ENCODE measurements around the gene ARL11.
A peak's percentile ranks its signal among the peaks of the same experiment; 100 is the strongest.

ARL11 gene

GRCh38 chr13:49641801-49642291 is 13.5 kb downstream of the ARL11 start:
- DNase-seq, result peak in 1 of 10 donors; percentile 27
- intact Hi-C loops (cut with DNase I), result no loop called here

GRCh38 chr13:49643035-49643646 is 14.8 kb downstream of the ARL11 start:
- intact Hi-C loops (cut with DNase I), result no loop called here

GRCh38 chr13:49645451-49645850 is 17.1 kb downstream of the ARL11 start:
- intact Hi-C loops (cut with DNase I), result no loop called here
- no peak for DNase-seq

More at GRCh38 chr13:49643035-49643646, 14.8 kb downstream of the ARL11 start:
- no peak for DNase-seq

GRCh38 chr13:49646688-49647087 is 18.4 kb downstream of the ARL11 start:
- no peak for DNase-seq
- intact Hi-C loops (cut with DNase I), result no loop called here

- intact Hi-C loops (cut with DNase I), result no loop called here
- no peak for DNase-seq
Observed at GRCh38 chr13:49649244-49649962, 21.1 kb downstream of the ARL11 start.

GRCh38 chr13:49649963-49650312 is 21.6 kb downstream of the ARL11 start:
- intact Hi-C loops (cut with DNase I), result no loop called here
- no peak for DNase-seq

- intact Hi-C loops (cut with DNase I), result no loop called here
- no peak for DNase-seq
Observed at GRCh38 chr13:49651570-49652354, 23.5 kb downstream of the ARL11 start.

GRCh38 chr13:49652355-49653305 is 24.3 kb downstream of the ARL11 start:
- intact Hi-C loops (cut with DNase I), result no loop called here
- DNase-seq, result no peak

- intact Hi-C loops (cut with DNase I), result no loop called here
- DNase-seq, result no peak
Observed at GRCh38 chr13:49653478-49653877, 25.2 kb downstream of the ARL11 start.

- intact Hi-C loops (cut with DNase I), result no loop called here
- DNase-seq, result no peak
Observed at GRCh38 chr13:49654011-49654410, 25.7 kb downstream of the ARL11 start.

GRCh38 chr13:49655906-49656305 is 27.6 kb downstream of the ARL11 start:
- DNase-seq, result no peak
- intact Hi-C loops (cut with DNase I), result no loop called here

GRCh38 chr13:49657241-49657641 is 28.9 kb downstream of the ARL11 start:
- intact Hi-C loops (cut with DNase I), result no loop called here

GRCh38 chr13:49664606-49665005 is 36.3 kb downstream of the ARL11 start:
- no peak for DNase-seq
- intact Hi-C loops (cut with DNase I), result loop anchor here (10.0 kb wide), 1 partner anchor 1390 kb away; no protein-coding TSS in a partner anchor

More at GRCh38 chr13:49657241-49657641, 28.9 kb downstream of the ARL11 start:
- no peak for DNase-seq

- no peak for DNase-seq
- intact Hi-C loops (cut with DNase I), result loop anchor here (10.0 kb wide), 1 partner anchor 1387 kb away; no protein-coding TSS in a partner anchor
Observed at GRCh38 chr13:49667773-49668172, 39.5 kb downstream of the ARL11 start.

- intact Hi-C loops (cut with DNase I), result loop anchor here (1.0 to 10.0 kb wide), 2 partner anchors 178 to 1385 kb away; no protein-coding TSS in a partner anchor
- DNase-seq, result peak in 9 of 10 donors; percentile 26 to 93 (median 68)
Observed at GRCh38 chr13:49669735-49670309, 41.5 kb downstream of the ARL11 start.

GRCh38 chr13:49670828-49671227 is 42.5 kb downstream of the ARL11 start:
- intact Hi-C loops (cut with DNase I), result no loop called here
- no peak for DNase-seq

GRCh38 chr13:49676581-49677298 is 48.4 kb downstream of the ARL11 start:
- intact Hi-C loops (cut with DNase I), result no loop called here
- DNase-seq, result no peak

- DNase-seq, result peak in 2 of 10 donors; percentile 69 to 87
- intact Hi-C loops (cut with DNase I), result no loop called here
Observed at GRCh38 chr13:49678191-49678914, 50.0 kb downstream of the ARL11 start.
